GM08714 (cell line): ENCODE results near the gene KCNK10.

ENCODE experiments used
- H3K4me3 ChIP-seq: fragments of 200-500 bp; sonication (Bioruptor generic); 2 replicates; pipeline ENCODE4 v1.5.1; 2014; ENCODE audit warnings: mild to moderate bottlenecking, low read length, inconsistent platforms
- ZNF274 ChIP-seq: IDR thresholded peaks from 2 replicates; pipeline ENCODE4 v1.6.1; 2012; ENCODE audit warnings: mild to moderate bottlenecking, low read depth, low read length

The KCNK10 gene

DNA sequence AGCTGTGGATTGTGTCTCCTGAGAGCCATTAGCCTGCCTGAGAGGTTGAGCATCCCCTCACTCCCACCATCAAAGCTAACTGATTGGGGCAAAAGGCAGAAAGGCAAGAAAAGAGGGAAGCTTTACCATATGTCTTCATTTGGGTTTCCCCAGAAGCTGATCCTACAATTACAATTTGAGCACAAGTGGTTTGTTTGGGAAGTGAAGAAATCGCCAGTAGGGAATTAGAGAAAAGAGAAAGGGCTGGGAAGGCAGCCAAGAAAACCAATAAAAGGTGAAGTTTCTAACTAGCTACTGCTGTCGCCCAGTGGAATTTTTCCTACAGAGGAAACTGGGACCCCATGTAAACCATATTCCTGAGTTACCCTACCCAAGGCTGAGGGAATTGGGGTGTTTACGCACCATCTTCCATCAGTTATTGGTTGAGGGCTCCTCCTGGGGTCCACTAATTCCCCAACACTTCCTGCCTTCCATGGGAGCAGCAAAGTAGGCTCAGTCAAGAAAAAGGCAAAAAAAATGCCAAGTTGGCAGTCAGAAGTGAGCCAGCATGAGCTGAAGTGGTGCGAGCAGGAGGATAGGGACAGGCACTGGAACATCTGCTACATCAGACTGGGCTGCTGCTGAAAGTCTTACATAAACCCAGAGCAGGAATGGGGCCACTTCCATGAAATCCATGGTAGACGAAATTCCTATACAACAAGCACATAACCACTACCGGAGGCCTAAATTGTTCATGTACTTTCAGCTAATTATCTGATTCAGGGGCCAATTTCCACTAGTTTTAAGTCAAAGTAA is 17.3 kb downstream of the KCNK10 start:
- no peak for TF ChIP-seq ZNF274
- no peak overlapping the region for H3K4me3 ChIP-seq

DNA sequence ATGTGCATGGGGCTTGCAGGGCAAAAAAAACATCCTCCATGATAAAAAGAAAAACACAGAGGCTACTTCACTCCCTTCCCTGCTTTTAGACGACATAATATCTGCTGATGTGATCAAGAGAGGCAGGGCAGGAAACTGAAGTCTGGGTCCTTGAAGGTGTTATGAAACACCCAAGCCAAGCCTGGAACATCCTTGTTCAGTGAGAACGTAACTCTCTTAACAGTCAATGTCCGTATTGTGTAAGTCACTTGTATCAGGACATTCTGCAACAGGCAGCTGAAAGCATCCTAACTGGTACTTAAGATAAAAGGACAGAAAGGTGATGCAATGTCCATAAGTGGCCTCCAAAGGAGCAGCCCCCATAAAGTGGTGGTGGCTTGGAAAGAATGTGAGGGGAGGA is 20.0 kb downstream of the KCNK10 start:
- no peak for TF ChIP-seq ZNF274
- H3K4me3 ChIP-seq: no peak overlapping the region

DNA sequence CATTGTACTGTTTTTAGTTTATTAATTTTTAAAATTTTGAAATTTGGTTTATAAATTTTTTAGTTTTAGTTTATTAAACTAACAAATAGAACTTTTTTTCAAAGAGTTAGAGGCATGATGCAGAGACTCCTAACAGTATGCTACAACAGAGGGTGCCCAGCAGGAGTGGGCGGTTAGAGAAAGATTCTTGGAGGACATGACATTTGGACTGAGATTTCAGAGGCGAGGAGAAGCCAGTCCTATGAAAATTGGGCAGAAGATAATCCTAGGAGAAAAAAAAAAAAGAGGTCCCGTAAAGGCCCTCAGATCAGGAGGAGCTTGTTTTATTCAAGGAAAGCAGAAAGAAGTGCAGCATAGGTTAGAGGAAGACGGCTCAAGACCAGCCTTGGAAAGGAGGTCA is 21.7 kb downstream of the KCNK10 start:
- no peak overlapping the region for H3K4me3 ChIP-seq
- TF ChIP-seq ZNF274: no peak

- no peak for TF ChIP-seq ZNF274
- no peak overlapping the region for H3K4me3 ChIP-seq
Observed at GRCh38 chr14:88300817-88301216, 22.3 kb downstream of the KCNK10 start.

GRCh38 chr14:88299865-88300530 is 23.1 kb downstream of the KCNK10 start:
- H3K4me3 ChIP-seq: no peak overlapping the region
- no peak for TF ChIP-seq ZNF274

GRCh38 chr14:88297306-88297705 is 25.8 kb downstream of the KCNK10 start:
- no peak overlapping the region for H3K4me3 ChIP-seq
- TF ChIP-seq ZNF274: no peak

GRCh38 chr14:88296351-88296750 is 26.7 kb downstream of the KCNK10 start:
- no peak for TF ChIP-seq ZNF274
- no peak overlapping the region for H3K4me3 ChIP-seq

GRCh38 chr14:88289996-88290395 is 33.1 kb downstream of the KCNK10 start:
- no peak for TF ChIP-seq ZNF274
- no peak overlapping the region for H3K4me3 ChIP-seq

DNA sequence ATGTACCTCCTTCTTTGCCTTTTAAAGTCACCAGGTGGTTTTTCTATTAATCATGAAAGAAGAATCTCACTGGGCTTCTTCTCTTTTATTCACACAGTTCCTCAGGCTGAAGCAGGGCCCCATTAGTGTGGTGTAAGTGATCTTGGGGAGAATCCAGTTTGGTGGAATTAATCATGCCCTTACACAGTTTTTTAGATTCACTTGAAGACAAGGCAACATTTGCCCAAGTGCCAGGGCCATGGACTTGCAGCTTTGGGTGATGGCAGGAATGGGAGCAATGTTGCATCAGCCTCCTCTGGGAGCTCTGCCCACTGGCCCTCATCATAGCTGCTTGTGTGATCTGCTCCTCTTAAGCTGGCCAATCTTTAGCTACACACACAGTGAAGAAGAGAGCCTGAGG is 33.8 kb downstream of the KCNK10 start:
- no peak overlapping the region for H3K4me3 ChIP-seq
- TF ChIP-seq ZNF274: no peak

DNA sequence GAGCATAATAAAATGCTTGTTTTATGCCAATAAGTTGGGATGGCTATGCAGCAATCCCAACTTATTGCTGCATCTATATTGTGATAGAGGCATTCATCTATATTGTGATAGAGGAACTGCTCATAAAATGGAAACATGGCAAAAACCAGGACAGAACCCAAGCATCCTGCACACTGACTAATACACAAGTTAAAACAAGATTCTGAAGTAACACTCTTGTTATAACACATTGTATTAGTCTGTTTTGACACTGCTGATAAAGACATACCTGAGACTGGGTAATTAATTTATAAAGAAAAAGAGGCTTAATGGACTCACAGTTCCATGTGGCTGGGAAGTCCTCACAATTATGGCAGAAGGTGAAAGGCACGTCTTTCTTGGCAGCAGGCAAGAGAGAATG is 36.8 kb downstream of the KCNK10 start:
- no peak overlapping the region for H3K4me3 ChIP-seq
- no peak for TF ChIP-seq ZNF274

DNA sequence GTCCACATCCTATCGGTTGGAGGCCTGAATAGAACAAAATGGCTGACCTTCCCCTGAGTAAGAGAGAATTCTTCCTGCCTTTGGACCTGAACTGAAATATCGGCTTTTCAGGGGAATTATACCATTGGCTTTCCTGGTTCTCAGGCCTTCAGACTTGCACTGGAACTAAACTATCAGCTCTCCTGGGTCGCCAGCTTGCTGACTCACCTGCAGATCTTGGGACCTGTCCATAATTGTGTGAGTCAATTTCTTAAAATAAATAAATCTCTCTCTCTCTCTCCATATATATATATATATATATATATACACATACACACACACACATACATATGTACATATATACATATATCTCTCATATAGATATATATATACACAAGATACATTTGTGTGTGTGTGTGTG is 41.6 kb downstream of the KCNK10 start:
- H3K4me3 ChIP-seq: no peak overlapping the region
- TF ChIP-seq ZNF274: no peak

DNA sequence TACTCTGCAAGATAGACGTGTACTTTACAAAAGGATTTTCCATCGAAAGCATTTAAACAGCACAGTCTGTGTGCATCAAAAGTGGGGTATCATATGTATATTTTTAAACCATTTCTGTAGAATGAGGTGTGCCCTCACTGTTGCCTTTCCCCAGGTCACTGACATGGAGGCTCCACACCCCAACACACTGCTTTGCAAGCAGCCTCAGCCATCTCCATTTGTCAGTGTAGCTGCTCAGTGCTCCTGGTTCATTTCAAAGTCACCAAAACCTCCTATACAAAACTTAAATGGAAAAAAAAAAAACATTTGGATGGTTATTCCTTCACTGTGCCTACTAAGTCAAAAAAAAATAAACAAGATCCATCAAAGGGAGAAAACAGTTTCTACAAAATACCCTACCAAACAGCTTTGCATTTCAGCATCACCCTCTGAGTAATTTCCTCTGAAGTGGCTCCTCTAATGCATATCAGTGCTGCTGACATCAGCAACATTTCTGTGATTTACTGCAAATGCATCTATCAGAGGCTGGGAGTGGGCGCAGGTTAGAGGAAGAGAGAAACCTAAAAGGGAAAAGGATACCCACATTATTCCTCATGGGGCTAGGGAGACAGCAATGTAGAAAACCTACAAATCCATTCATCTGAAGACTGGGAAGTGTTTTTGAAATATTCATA is 46.0 kb downstream of the KCNK10 start:
- no peak for TF ChIP-seq ZNF274
- no peak overlapping the region for H3K4me3 ChIP-seq

- H3K4me3 ChIP-seq: no peak overlapping the region
- TF ChIP-seq ZNF274: no peak
Observed at GRCh38 chr14:88272390-88273269, 50.4 kb downstream of the KCNK10 start.

GRCh38 chr14:88271205-88271604 is 51.9 kb downstream of the KCNK10 start:
- TF ChIP-seq ZNF274: no peak
- no peak overlapping the region for H3K4me3 ChIP-seq
